ENCODE results near the gene TRMT2A. TPM values are rescaled to one million over a fixed set of nuclear protein-coding genes. Genes with fewer than 3 reads are reported as not detected.
A peak's percentile ranks its signal among the peaks of the same experiment; 100 is the strongest.

Gene TRMT2A
- total RNA-seq, 6 donors from 2014 or later: 30.3 to 146 (median 61.9) TPM

DNA sequence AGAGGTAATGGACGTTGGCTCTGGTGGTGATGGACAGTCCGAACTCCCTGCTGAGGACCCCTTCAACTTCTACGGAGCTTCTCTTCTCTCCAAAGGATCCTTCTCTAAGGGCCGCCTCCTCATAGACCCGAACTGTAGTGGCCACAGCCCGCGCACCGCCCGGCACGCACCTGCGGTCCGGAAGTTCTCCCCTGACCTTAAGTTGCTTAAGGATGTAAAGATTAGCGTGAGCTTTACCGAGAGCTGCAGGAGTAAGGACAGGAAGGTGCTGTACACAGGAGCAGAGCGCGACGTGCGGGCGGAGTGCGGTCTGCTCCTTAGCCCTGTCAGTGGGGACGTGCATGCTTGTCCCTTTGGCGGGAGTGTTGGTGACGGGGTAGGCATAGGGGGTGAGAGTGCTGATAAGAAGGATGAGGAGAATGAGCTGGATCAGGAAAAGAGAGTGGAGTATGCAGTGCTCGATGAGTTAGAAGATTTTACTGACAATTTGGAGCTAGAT is 30.9 kb downstream of the TRMT2A start:
- H3K4me3 ChIP-seq: no peak overlapping the region
- no peak overlapping the region for H3K27ac ChIP-seq
- TF ChIP-seq POLR2A (IDR thresholded peaks at IDR 0.05) (no peak), EP300 (IDR thresholded peaks at IDR 0.05) (no peak), POLR2AphosphoS5 (IDR thresholded peaks at IDR 0.05) (no peak)
- TF ChIP-seq, protein P1, sequence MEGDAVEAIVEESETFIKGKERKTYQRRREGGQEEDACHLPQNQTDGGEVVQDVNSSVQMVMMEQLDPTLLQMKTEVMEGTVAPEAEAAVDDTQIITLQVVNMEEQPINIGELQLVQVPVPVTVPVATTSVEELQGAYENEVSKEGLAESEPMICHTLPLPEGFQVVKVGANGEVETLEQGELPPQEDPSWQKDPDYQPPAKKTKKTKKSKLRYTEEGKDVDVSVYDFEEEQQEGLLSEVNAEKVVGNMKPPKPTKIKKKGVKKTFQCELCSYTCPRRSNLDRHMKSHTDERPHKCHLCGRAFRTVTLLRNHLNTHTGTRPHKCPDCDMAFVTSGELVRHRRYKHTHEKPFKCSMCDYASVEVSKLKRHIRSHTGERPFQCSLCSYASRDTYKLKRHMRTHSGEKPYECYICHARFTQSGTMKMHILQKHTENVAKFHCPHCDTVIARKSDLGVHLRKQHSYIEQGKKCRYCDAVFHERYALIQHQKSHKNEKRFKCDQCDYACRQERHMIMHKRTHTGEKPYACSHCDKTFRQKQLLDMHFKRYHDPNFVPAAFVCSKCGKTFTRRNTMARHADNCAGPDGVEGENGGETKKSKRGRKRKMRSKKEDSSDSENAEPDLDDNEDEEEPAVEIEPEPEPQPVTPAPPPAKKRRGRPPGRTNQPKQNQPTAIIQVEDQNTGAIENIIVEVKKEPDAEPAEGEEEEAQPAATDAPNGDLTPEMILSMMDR (IDR thresholded peaks at IDR 0.05): no peak
- H3K27me3 ChIP-seq: no peaks in the 10 kb centered on the region
- H3K9me3 ChIP-seq: no peaks in the 10 kb centered on the region
- ATAC-seq (ENCODE audit: low FRiP score in 2 of 2) (no peak), DNase-seq (peak in 1 of 2 donors; percentile 76)
- H3K36me3 ChIP-seq: peaks cover 39 to 58% (median 55%) of the 10 kb centered on the region in 4 donors
- 93 to 95% methylated on average over 24 of the region's 24 CpGs for WGBS, 2 donors
- peaks cover 34 to 41% (median 38%) of the 10 kb centered on the region in 4 donors for H3K4me1 ChIP-seq

DNA sequence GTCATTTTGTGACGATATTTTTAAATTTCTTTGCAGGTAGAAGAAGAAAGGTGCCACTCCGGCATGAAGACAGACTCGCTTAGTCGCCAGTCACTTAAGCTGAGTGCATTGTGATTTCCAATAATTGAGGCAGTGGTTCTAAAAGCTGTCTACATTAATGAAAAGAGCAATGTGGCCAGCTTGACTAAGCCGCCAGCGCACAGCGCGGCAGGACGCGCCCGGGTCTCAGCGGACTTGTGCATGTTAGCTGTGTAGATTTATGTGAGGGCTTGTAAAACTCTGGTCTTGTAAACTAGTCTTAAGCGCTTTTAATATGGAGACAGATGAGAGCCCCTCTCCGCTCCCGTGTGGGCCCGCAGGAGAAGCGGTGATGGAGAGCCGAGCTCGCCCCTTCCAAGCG is 31.4 kb downstream of the TRMT2A start:
- Histone ChIP-seq H3K4me1 (peaks cover 39 to 46% (median 43%) of the 10 kb centered on the region in 4 donors), H3K4me3 (no peak overlapping the region), H3K27me3 (no peaks in the 10 kb centered on the region), H3K27ac (no peak overlapping the region), H3K36me3 (peaks cover 36 to 53% (median 50%) of the 10 kb centered on the region in 4 donors), H3K9me3 (no peaks in the 10 kb centered on the region)
- no peak for TF ChIP-seq POLR2A (IDR thresholded peaks at IDR 0.05)
- TF ChIP-seq, protein P1 (IDR thresholded peaks at IDR 0.05): no peak
- no peak for TF ChIP-seq POLR2AphosphoS5 (IDR thresholded peaks at IDR 0.05)
- TF ChIP-seq EP300 (IDR thresholded peaks at IDR 0.05): no peak
- ATAC-seq (ENCODE audit: low FRiP score in 2 of 2) (no peak), DNase-seq (no peak)
- WGBS, 2 donors: 96 to 97% methylated on average over 20 of the region's 20 CpGs

DNA sequence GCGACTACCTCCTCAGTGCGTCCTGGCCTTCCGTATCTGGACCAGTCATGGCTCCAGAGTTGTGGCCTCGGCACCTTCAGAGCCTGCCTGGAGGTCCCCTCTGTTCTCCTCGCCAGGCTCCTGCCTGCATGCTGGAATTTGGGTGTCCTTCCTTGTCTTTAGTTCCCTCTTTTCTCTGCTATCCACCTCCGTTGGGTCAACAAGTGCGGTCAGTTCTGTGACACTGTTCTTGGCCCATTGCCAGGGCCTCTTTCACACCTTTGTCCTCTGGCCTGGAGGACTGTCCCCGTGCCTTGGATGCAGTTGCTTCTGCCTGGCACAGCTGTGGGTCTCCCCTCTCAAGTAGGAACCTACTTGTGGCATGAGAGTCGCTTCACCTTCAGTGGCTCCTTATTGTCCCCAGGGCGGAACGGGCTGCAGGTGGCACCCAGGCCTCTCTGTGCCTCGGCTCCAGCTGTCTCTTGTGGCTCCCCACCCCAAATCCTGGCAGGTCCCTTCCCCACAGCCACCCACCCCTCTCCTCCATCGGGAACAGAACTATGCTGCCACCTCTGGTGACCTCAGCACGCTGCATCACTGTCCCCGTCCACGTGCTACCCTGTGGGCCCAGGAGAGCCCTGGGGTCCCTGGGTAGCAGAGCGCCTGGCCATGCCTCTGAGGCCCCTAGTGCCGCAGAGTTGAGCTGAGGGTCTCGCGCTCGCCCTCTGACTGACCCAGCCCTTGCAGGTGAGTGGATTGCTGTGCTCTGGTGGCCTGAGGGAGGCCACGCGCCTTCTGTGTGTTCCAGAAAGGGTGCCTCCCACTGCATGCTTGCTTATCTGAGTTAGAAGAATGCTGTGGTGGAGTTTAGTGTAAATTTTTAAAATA is 32.2 kb downstream of the TRMT2A start:
- 73 to 84% methylated on average over 17 to 23 of the region's 23 CpGs for WGBS, 2 donors
- Histone ChIP-seq H3K4me1 (peaks cover 39 to 46% (median 43%) of the 10 kb centered on the region in 4 donors), H3K27ac (peak overlapping the region in 1 of 4 donors; percentile 7)

DNA sequence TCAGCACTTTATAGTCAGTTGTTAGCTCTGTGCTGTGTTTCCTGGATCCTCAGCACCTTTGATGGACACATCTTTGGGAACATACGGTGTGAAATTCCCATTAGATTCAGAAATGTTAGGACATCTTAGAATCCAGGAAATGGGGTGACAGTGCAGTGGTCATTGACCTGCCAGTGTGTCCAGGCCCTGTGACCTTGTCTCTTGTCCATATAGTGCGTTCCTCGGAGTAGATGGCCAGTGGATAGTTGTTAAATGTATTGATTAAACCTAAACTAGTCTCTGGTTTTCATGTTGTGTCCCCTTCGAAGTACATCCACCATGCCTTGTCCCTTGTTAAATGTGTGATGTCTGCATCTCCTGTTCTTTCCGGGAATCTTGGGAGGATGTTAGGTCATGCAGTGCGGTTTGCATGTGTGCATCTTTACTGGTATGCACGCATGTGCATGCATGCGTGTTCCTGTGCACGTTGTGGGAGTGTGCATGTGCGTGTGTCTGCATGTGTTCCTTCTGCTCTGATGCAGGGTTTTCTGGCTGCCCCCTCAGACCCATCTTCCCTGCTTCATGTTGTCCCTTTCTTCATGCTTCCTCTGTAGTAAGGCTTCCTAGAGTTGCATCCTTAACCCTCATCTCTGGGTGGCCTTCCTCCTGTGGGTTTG is 33.0 kb downstream of the TRMT2A start:
- Histone ChIP-seq H3K36me3 (peaks cover 21 to 36% (median 34%) of the 10 kb centered on the region in 4 donors), H3K27me3 (no peaks in the 10 kb centered on the region), H3K4me3 (no peak overlapping the region), H3K4me1 (peaks cover 39 to 52% (median 48%) of the 10 kb centered on the region in 4 donors), H3K27ac (peak overlapping the region in 1 of 4 donors; percentile 8), H3K9me3 (no peaks in the 10 kb centered on the region)
- no peak for DNase-seq
- WGBS, 2 donors: 78 to 85% methylated on average over 10 of the region's 10 CpGs
- ATAC-seq (ENCODE audit: low FRiP score in 2 of 2): no peak
- TF ChIP-seq, protein P1 (IDR thresholded peaks at IDR 0.05): no peak
- TF ChIP-seq POLR2A (IDR thresholded peaks at IDR 0.05) (no peak), EP300 (IDR thresholded peaks at IDR 0.05) (no peak), POLR2AphosphoS5 (IDR thresholded peaks at IDR 0.05) (no peak)

More for the DNA sequence above, 32.2 kb downstream of the TRMT2A start:
- Histone ChIP-seq H3K27me3 (no peaks in the 10 kb centered on the region), H3K36me3 (peaks cover 28 to 44% (median 41%) of the 10 kb centered on the region in 4 donors), H3K4me3 (no peak overlapping the region), H3K9me3 (no peaks in the 10 kb centered on the region)
- DNase-seq (no peak), ATAC-seq (ENCODE audit: low FRiP score in 2 of 2) (no peak)
- TF ChIP-seq EP300 (IDR thresholded peaks at IDR 0.05) (no peak), POLR2A (IDR thresholded peaks at IDR 0.05) (no peak)
- TF ChIP-seq, protein P1 (IDR thresholded peaks at IDR 0.05): peak in 3 of 6 experiments; percentile 11 to 30 (median 16)
